NCI-H2196 treated with DMSO at 0.1 percent for 48 hours (cell line): ENCODE data around the gene LARP4B.
"Not testable (repeated sequence)": the region's sequence is repeated elsewhere in the genome, so short reads cannot be mapped to it uniquely, and the experiment has no call there.

Experiments used
- DNase-seq: peaks from one replicate; lab custom pipeline; 2025; ENCODE audit not compliant: unreplicated experiment; lab: John Stamatoyannopoulos, UW

LARP4B gene

DNA sequence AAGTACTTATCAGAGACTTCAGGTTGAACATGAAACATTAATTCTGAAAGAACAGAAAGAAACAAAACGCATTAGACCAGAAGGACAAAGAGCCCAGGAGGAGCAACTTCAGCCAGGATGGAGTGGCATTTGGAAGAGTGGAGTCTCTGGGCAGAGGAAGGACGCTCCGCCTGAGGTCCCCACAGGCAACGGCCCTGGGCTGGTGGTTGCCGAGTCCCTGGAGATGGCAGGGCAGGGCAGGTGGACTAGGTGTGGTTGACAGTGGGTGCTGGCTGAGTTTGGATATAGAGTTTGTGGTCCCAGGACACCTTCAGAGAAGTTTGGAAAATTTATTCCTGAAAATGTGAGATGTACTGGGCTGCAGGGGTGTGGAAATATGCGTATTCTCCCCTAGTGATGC, 27.4 kb upstream of the LARP4B start:
- no peak for DNase-seq

DNA sequence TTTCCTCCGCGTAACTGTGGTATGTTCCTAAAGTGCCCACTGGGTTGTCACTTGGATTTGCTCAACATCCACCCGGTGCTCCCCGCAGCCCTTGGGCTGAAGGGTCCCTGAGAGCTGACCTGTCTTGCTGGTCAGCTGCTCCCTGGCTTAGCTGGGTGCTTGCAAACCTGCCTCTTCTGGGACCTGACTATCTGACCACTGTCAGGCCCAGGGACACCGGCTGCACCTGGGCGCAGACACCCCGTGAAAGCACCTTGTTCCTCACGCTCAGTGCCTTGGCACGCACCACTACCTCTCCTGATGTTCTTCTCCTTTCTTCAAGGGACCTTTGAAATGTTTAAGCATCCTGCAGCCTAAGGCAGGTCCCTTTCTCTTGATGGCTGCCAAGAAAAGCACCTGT, 26.6 kb upstream of the LARP4B start:
- no peak for DNase-seq

GRCh38 chr10:955820-956217, 24.3 kb upstream of the LARP4B start:
- DNase-seq = no peak

DNA sequence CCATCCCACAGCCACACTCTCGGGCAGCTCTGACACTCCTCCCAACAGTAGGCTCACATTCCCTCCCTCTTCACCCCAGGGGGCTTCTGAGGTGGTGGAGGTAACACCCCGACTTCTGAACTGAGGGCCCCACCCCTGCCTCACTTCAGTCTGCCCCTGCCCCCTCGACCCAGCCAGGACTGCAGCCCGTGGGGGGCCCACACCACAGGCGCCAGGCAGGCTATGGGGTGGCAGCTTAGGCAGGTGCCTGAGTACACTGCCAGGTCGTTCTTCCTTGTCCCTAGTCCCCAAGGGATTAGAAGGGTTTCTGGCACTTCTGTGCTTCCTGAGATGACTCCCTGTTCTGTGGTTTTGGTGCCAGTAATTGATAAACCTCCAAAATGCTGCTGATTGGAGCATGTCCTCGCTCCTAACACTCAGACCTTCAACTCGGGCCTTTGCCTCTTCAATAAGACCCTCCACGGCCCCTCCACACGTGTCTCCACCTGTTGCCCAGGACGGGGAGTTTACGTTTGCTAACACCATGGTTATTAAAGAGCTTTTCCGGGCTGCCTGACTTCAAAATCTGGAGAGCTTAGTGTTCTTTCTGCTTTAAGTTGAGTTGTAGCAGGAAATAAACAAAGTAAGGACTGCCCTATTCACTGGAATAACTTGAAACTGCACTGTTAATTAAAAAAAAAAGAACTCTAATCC, 23.8 kb upstream of the LARP4B start:
- DNase-seq = no peak

- DNase-seq = no peak
These were observed 22.9 kb upstream of the LARP4B start for GRCh38 chr10:954396-954795.

DNA sequence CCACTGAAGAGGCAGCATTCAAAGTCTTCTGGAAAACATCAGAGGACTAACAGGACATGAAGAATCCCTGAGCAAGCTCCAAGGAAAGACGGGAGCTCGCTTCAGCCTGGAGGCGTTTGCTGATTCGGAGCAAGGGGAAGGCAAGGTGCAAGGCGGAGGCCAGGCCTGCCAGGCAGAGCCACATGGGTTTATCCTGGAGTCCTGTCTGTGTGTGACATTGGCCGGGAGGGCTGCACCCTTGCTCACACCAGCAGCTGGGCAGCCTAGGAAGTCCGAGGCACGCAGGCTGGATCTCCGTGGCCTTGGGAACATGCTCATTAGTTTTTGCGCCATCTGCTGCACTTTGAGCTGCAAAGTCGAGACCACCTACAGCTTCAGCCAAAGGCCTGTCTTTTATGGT, 22.3 kb upstream of the LARP4B start:
- no peak for DNase-seq

GRCh38 chr10:949446-949845, 17.9 kb upstream of the LARP4B start:
- DNase-seq = no peak

- no peak for DNase-seq
These were observed 16.8 kb upstream of the LARP4B start for GRCh38 chr10:948347-948746.

DNA sequence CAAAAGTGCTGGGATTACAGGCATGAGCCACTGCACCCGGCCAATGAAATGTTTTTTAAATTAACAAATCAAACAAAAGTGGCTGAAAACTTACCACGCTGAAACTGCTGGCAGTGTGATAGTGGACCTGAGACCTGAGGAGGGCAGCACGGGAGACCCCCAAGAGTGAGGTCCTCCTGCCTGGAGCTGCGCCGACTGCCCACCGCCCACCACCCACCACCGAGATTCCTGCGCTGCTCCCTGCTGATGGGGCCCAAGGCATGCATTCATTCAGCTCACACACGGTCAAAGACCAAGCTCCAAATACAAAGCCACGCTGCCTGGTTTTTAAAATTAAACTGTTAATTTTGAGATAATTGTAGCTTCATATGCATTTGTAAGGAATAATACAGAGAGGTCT, 16.4 kb upstream of the LARP4B start:
- no peak for DNase-seq

GRCh38 chr10:947051-947450, 15.5 kb upstream of the LARP4B start:
- no peak for DNase-seq

DNA sequence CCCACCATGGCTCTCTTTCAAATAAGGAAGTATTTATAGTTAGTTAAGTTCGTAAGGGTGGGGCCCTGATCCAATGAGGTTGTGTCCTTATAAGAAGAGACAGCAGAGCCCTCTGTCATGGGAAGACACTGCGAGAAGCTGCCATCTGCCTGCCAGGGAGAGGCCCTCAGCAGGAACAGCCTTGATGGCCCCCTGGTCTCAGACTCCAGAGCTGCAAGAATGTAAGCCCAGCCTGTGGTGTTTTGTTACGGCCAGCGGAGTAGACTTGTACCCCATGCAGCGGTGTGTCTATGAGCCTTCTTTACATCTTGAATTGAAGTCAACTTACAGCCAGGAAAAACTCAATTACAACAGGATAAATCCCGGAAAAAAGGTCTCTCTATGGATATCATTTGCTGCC, 14.3 kb upstream of the LARP4B start:
- no peak for DNase-seq

DNA sequence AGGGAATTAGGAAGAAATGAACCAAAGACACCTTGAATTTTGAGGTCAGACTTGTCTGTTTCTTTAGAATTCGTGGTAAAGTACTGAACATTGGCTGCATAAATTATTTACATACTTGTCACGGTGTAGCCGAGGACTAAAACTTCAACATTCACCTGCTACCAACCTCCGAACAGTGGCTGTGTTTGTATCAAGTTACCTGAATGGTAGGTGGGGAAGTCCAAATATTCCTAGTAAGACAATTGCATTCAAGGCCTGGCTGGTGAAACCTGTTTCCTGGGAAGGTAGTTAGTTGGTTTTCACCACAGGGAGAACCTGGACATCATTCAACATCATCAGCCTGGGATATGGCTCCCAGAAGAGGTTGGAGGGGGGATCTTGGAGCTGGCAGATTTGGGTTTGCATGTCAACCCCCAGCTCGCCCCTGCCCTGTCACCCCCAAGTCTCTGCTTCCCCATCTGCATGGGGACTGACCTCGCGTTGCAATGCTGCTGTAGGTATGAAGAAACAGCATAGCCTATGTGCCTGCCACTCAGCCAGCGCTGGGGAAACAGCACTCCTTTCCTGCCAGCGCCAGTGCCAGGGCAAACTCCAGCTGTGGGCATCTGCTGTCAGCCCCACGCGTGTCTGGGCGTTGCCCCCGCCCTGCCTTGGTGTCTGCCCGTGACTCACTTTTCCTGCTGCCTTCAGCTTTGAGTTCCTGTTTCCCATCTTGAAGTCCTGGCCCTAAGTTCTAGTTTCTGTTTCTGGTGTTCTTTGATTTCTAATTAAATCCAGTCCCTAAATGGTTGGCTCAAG, 12.7 kb upstream of the LARP4B start:
- no peak for DNase-seq

- DNase-seq = no peak
These were observed 12.0 kb upstream of the LARP4B start for GRCh38 chr10:943334-944033.

DNA sequence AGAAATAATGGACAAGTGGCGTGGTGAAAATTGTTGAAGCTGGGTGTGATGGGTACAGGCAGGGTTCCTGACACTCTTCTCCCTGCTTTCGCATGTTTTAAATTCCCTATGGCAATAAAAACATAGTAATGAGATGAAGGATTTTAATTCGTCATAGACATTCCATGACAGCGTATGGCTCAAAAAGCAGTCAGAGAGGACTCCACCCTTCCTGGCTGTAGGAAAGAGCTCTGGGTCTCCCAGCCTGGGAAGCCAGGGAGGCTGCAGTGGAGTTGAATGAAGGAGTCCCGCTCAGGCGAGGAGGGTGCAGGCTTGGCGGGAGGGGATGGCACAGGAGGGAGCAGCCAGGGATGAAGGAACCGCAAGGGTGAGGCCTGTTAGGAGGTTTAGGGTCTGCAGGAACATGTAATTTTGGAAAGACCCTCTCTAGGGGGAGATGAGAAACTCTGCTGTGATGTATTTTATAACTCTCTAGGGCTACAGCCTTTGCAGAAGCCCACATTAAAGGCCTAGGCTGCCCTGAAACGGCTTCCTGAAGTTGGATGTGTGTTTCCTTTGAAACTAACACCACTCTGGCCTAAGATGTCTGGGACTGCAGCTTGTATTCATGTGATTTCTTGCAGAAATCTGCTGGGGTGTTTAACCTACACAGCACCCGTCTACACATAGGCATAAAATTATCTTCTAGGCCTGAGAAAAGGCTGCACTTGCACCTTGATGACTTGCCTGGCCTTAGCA, 7.6 kb upstream of the LARP4B start:
- DNase-seq = no peak

DNA sequence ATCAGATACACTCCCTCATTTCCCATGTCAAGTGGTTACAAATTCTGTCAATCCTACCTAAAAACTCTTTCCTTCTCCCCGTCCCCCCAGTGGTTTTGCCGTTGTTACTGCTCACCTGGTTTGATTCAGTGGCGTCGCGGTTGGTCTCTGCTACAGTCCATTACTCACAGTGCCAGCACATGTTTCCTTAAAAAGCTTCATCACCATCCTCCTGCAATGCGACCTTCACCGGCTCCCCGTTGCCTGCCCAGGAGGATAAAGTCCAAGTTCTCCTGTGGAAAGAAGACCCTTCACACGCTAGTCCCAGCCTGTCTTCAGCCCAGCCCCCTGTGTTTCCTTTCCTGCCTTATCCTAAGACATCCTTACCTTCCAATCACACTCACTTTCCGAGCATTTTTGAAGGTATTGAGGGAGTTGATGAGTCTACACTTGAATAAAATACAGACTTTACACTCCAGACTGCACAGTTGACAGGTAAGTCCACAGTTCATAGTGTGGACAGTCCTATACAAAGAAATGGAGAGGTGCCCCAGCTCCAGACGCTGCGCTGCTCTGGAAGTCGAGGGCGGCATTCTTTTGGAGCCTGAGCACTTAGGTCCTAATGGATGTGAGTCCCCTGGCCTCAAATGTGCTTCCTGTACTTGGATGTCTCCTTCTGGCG, 3.4 kb upstream of the LARP4B start:
- DNase-seq = no peak

DNA sequence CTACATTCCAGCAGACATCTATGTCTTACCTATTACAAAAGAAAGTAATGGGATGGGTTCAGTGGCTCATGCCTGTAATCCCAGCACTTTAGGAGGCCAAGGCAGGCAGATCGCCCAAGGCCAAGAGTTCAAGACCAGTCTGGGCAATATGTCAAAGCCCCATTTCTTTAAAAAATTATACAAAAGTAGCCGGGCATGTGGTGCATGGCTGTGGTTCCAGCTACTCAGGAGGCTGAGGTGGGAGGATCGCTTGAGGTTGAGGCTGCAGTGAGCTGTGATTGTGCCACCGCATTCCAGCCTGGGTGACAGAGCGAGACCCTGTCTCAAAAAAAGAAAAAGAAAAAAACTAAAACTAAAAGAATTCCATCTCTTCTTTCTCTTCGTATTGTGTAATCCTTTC, 2.7 kb upstream of the LARP4B start:
- DNase-seq = not testable (repeated sequence)

DNA sequence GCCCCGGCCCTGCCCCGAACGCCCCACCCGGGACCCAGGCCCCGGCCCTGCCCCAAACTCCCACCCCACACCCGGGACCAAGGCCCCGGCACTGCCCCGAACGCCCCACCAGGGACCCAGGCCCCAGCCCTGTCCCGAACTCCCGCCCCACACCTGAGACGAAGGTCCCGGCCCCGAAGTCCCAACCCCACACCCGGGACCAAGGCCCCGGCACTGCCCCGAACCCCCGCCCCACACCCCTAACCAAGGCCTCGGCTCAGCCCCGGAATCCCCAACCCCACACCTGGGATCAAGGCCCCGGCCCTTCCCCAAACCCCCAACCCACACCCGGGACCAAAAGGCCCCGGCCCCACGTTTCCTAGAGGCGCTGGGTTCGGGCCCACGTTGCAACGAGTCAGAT, 1.1 kb upstream of the LARP4B start:
- no peak for DNase-seq

- DNase-seq = no peak
These were observed 730 bp downstream of the LARP4B start for GRCh38 chr10:930625-931325.

DNA sequence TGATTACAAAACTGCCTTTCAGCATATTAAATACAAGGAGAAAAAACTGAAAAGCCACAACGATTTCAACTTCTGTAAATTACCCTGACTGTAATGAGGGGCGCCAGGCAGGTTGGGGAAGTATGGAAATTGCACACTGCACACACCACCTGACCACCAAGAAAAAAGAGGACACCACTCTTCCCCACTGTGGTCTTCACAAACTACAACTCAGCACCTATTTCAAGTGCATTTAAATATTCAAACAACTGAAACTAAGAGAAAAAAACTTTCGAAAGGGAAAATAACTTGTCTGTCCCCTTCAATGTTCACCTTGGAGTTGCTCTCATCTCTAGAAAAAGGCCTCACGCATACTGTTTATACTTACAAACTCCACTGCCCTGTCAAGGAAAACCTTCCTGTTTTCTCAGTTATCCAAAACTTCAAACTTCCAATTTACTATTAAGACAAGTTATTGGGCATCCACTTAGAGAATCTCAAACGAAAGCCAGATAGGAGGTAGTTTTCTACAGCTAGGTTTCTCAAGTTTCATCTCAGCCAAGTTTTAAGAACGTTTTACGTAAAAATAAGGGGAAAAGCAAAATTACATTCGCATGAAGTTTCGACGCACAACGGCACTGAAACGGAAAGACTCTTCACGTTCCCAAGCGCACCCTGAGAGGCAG, 1.4 kb downstream of the LARP4B start:
- DNase-seq = no peak

GRCh38 chr10:927131-927530, 4.4 kb downstream of the LARP4B start:
- DNase-seq = no peak
